Effector memory CD4-positive, alpha-beta T cell (primary cell): ENCODE data around the gene SMO.

Source experiments
- DNase-seq, 3 donors: peaks; one replicate each; pipeline ENCODE4 v3.0.0-alpha.2; 2020
- H3K27ac ChIP-seq: 2 replicates; pipeline ENCODE4 v1.7.0; 2013; ENCODE audit warnings: mild to moderate bottlenecking, low read length, moderate library complexity; ENCODE audit not compliant: insufficient read depth, poor library complexity, severe bottlenecking
- H3K27me3 ChIP-seq: replicated peaks from 2 replicates; pipeline ENCODE4 v1.7.0; 2013; ENCODE audit warnings: mild to moderate bottlenecking, low read length; ENCODE audit not compliant: insufficient read depth, control insufficient read depth, poor library complexity, severe bottlenecking
- H3K36me3 ChIP-seq: 2 replicates; pipeline ENCODE4 v1.7.0; 2013; ENCODE audit warnings: mild to moderate bottlenecking, low read length, moderate library complexity; ENCODE audit not compliant: control insufficient read depth, insufficient read depth
- H3K4me1 ChIP-seq: 2 replicates; pipeline ENCODE4 v1.7.0; 2013; ENCODE audit warnings: low read length, mild to moderate bottlenecking; ENCODE audit not compliant: control insufficient read depth, insufficient read depth, poor library complexity, severe bottlenecking
- H3K4me3 ChIP-seq: 2 replicates; pipeline ENCODE4 v1.7.0; 2013; ENCODE audit warnings: low read length, low read depth, mild to moderate bottlenecking; ENCODE audit not compliant: insufficient read depth, poor library complexity, severe bottlenecking
- H3K9me3 ChIP-seq: 2 replicates; pipeline ENCODE4 v1.7.0; 2013; ENCODE audit warnings: mild to moderate bottlenecking, low read length, moderate library complexity; ENCODE audit not compliant: control insufficient read depth

SMO gene

DNA sequence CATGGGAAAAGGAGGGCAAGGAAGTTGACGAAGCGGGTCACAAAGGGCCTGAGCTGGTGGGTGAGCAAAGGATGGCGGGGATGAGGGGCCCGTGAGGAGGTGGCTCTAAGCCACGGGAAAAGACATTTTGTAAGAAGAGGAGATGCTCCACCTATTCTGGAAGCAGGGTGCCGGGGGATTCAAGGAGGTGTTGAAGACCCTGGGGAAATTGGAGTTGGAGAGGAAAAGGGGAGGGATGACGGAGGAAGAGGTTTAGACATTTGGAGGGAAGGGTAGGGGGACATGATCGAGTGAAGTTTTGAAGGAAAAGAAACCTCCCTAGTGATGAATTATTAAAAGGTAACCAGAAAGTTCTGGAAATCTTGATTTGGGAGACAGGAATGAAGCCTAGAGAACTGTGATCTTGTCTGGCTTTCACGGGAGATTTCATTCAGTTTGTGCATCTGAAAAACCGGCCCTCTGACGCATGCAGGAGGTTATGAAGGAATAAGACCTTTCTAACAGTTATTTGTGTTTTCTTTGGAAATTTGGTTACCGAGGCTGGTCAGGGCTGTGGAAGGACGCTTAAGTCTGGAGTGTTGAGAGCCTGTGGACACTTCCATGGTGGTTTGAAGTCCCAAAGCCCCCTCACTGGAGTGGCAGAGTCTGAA is 1.4 kb downstream of the SMO start:
- H3K9me3 ChIP-seq = no peaks in the 10 kb centered on the region
- peaks cover 13% of the 10 kb centered on the region for H3K27me3 ChIP-seq
- DNase-seq = no peak
- H3K27ac ChIP-seq = no peak overlapping the region
- peaks cover 4% of the 10 kb centered on the region for H3K4me1 ChIP-seq
- H3K4me3 ChIP-seq = no peak overlapping the region
- H3K36me3 ChIP-seq = no peaks in the 10 kb centered on the region

DNA sequence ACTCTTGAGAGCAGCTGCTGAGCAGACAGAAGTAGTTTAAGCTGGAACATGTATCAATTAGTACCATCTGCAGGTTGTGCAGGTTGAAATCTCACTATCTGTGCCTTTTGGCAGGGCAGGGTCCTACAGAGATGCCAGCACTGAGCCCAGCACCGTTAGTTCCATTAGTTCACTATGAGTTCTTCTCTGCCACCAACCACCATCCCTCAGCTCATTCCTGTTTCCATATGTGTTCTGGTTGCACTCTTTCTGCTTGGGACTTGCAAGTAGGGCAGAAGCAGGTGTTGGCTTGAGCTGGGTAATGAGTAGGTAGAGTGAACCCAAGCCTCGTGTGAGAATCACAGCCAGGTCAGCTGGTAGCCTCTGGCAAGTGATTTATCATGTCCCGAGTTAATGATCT is 2.8 kb downstream of the SMO start:
- no peaks in the 10 kb centered on the region for H3K36me3 ChIP-seq
- no peaks in the 10 kb centered on the region for H3K9me3 ChIP-seq
- H3K4me1 ChIP-seq = peaks cover 4% of the 10 kb centered on the region
- DNase-seq = no peak
- peaks cover 13% of the 10 kb centered on the region for H3K27me3 ChIP-seq
- no peak overlapping the region for H3K27ac ChIP-seq
- H3K4me3 ChIP-seq = no peak overlapping the region

DNA sequence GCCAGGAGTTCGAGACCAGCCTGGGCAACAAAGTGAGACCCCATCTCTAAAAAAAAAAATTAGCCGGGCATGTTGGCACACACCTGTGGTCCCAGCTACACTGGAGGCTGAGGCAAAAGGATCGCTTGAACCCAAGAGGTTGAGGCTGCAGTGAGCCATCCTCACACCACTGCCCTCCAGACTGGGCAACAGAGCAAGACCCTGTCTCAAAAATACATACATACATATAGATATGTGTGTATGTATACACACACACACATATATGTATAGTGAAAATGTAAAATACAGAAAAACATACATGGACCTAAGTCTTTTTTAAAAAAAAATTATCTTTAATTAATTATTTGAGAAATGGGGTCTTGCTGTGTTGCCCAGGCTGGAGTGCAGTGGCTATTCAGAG is 5.5 kb downstream of the SMO start:
- Histone ChIP-seq H3K36me3 (no peaks in the 10 kb centered on the region), H3K9me3 (no peaks in the 10 kb centered on the region), H3K4me1 (no peaks in the 10 kb centered on the region), H3K27me3 (peaks cover 4% of the 10 kb centered on the region), H3K27ac (no peak overlapping the region), H3K4me3 (no peak overlapping the region)
- no peak for DNase-seq

DNA sequence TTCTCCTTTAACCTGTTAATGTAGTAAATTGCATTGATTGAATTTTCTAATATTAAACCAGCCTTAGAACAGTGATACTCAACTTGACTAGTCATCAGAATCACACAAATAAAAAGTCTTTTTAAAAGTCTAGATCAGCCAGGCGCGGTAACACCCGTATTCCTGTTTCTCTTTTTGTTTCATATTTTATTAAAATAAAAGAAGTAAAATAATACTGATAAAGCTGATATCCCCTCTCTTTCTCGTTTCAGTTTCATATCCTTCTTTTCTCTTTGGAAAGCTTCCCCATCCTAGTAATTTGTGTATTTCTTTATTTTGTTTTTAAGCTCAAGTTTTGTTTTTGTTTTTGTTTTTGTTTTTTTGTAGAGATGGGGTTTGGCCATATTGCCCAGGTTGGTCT is 9.3 kb downstream of the SMO start:
- DNase-seq = no peak
- Histone ChIP-seq H3K4me3 (no peak overlapping the region), H3K4me1 (no peaks in the 10 kb centered on the region), H3K27ac (no peak overlapping the region), H3K36me3 (no peaks in the 10 kb centered on the region), H3K9me3 (no peaks in the 10 kb centered on the region), H3K27me3 (no peaks in the 10 kb centered on the region)

DNA sequence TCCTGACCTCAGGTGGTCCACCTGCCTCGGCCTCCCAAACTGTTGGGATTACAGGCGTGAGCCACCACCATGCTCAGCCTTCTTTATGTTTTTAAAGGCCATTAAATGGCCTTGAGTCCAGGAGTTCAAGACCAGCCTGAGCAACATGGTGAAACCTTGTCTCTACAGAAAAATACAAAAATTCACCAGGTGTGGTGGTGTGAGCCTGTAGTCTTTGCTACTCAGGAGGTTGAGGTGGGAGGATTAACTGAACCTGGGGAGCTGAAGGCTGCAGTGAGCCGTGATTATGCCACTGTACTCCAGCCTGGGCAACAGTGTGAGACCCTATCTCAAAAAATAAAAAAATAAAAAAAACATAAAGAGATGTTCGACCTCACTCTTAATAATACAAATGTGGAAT is 11.0 kb downstream of the SMO start:
- H3K27me3 ChIP-seq = no peaks in the 10 kb centered on the region
- no peaks in the 10 kb centered on the region for H3K4me1 ChIP-seq
- no peak overlapping the region for H3K4me3 ChIP-seq
- DNase-seq = no peak
- no peaks in the 10 kb centered on the region for H3K9me3 ChIP-seq
- no peak overlapping the region for H3K27ac ChIP-seq
- H3K36me3 ChIP-seq = no peaks in the 10 kb centered on the region

DNA sequence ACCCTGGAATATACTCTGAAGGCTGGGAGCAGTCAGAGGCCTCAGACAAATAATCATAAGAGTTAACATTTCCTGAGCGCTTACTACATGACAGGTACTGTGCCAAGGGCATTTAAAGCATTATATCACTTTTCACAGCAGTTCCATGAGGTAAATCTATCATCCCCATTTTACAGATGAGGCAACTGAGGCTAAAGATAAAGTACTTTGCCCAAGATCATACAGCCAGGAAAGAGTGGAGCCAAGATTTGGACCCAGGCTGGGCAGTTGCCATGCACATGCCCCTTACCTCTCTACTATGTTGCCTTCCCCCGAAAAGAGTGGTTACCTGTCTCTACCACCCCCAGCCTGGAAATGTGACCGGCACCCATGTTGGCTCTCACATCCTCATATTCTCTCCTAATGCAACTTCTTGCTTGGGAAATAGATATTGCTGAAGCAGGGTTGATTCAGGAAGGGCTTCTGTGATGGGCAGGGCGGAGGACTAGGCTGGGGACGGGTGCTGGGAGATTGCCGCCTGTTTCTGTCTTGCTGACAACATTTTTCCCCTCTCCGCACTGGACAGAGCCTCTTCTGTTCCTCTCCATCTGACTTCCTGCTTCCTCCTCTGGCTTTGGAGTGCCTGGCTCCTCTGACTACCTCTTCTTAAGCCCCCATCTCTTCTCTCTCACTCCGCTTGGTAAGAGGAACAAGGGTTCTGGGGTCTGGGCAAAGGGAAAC is 13.8 kb downstream of the SMO start:
- no peak for DNase-seq
- H3K27ac ChIP-seq = no peak overlapping the region
- H3K27me3 ChIP-seq = no peaks in the 10 kb centered on the region
- H3K36me3 ChIP-seq = no peaks in the 10 kb centered on the region
- no peak overlapping the region for H3K4me3 ChIP-seq
- no peaks in the 10 kb centered on the region for H3K9me3 ChIP-seq
- no peaks in the 10 kb centered on the region for H3K4me1 ChIP-seq

DNA sequence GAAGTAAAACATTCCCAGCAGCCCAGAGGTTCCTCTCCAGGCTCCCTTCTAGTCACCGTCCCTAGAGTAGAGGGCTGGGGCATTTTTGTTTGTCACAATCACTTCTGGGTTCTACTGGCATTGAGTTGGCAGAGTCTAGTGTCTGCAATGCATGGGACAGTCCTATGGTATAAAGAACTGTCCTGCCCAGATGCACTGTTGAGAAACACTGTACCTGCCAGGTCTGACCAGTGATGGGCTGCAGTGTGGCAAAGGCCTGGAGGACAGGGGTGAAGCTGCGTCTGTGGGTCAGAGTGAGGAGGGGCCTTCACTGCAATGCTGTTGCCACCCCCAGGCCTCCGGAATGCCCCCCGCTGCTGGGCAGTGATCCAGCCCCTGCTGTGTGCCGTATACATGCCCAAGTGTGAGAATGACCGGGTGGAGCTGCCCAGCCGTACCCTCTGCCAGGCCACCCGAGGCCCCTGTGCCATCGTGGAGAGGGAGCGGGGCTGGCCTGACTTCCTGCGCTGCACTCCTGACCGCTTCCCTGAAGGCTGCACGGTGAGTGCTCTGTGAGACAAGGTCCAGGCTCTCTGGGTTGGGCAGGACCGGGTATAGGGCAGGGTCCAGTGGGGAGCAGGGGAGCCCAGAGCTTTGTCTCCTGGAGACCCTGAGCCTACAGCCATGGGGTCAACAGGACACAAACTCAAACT is 14.8 kb downstream of the SMO start:
- Histone ChIP-seq H3K36me3 (no peaks in the 10 kb centered on the region), H3K9me3 (no peaks in the 10 kb centered on the region), H3K4me1 (no peaks in the 10 kb centered on the region), H3K27ac (no peak overlapping the region), H3K27me3 (no peaks in the 10 kb centered on the region), H3K4me3 (no peak overlapping the region)
- DNase-seq = no peak

DNA sequence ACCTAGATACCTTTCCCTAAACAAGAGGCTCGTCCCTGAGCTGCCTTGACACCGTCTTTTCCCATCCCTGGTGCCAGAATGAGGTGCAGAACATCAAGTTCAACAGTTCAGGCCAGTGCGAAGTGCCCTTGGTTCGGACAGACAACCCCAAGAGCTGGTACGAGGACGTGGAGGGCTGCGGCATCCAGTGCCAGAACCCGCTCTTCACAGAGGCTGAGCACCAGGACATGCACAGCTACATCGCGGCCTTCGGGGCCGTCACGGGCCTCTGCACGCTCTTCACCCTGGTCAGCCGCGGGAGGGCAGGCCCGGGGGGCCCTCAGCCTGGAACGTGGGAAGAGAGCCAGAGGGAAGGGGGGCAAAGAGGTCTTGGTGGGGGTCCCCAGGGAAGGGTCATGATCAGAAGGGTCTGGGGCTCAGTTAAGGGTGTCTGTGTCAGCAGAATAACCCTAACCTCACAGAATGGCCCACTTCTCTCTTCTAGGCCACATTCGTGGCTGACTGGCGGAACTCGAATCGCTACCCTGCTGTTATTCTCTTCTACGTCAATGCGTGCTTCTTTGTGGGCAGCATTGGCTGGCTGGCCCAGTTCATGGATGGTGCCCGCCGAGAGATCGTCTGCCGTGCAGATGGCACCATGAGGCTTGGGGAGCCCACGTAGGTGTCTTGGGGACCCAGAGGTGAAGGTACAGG is 16.8 kb downstream of the SMO start:
- H3K27me3 ChIP-seq = no peaks in the 10 kb centered on the region
- no peaks in the 10 kb centered on the region for H3K4me1 ChIP-seq
- no peak for DNase-seq
- H3K9me3 ChIP-seq = no peaks in the 10 kb centered on the region
- H3K4me3 ChIP-seq = no peak overlapping the region
- H3K27ac ChIP-seq = no peak overlapping the region
- H3K36me3 ChIP-seq = no peaks in the 10 kb centered on the region

DNA sequence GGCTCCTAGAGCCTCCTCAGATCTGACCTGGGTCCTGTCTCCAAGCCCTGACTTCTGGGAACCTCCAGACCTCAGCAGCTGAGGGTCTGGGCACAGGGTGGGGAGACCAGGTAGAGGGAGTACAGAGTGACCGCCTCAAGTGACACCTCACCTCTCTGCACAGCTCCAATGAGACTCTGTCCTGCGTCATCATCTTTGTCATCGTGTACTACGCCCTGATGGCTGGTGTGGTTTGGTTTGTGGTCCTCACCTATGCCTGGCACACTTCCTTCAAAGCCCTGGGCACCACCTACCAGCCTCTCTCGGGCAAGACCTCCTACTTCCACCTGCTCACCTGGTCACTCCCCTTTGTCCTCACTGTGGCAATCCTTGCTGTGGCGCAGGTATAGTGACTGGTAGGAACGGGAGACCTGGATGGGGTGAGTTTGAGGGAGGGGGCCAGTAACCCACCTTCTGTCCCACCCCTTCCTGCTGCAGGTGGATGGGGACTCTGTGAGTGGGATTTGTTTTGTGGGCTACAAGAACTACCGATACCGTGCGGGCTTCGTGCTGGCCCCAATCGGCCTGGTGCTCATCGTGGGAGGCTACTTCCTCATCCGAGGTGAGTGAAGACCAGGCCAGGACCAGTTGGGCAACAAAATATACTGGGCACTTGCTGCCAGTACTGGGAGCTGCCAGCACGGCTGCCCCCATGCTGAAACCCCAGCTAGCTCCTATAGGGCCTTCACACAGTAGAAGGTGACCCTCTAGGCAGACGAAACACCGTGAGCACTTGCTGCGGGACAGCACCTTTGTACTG is 17.8 kb downstream of the SMO start:
- no peaks in the 10 kb centered on the region for H3K36me3 ChIP-seq
- no peaks in the 10 kb centered on the region for H3K9me3 ChIP-seq
- DNase-seq = no peak
- H3K4me1 ChIP-seq = no peaks in the 10 kb centered on the region
- H3K4me3 ChIP-seq = no peak overlapping the region
- H3K27ac ChIP-seq = no peak overlapping the region
- H3K27me3 ChIP-seq = no peaks in the 10 kb centered on the region
